ENCODE data around the gene CC2D1A. TPM values are rescaled to one million over a fixed set of nuclear protein-coding genes. Genes with fewer than 3 reads are reported as not detected.

The CC2D1A gene
- total RNA-seq, 1 donor from 2014 or later, result 31.7 TPM

GRCh38 chr19:13888281-13888680 lies 17.7 kb upstream of the CC2D1A start:
- no peak overlapping the region for H3K27ac Mint-ChIP-seq (ENCODE audit: unreplicated experiment)
- H3K36me3 Mint-ChIP-seq (ENCODE audit: low read depth), result no peaks in the 10 kb centered on the region
- no peaks in the 10 kb centered on the region for H3K27me3 Mint-ChIP-seq (ENCODE audit: low read depth)
- H3K4me3 Mint-ChIP-seq, result no peak overlapping the region
- no peak for DNase-seq (ENCODE audit: low read depth, low spot score)
- no peak for TF ChIP-seq CTCF (conservative IDR thresholded peaks at IDR 0.05)
- H3K4me1 Mint-ChIP-seq, result no peaks in the 10 kb centered on the region
- H3K9me3 Mint-ChIP-seq, result no peaks in the 10 kb centered on the region

- H3K4me1 Mint-ChIP-seq, result no peaks in the 10 kb centered on the region
- H3K36me3 Mint-ChIP-seq (ENCODE audit: low read depth), result no peaks in the 10 kb centered on the region
- H3K27ac Mint-ChIP-seq (ENCODE audit: unreplicated experiment), result no peak overlapping the region
- no peaks in the 10 kb centered on the region for H3K27me3 Mint-ChIP-seq (ENCODE audit: low read depth)
- TF ChIP-seq CTCF (conservative IDR thresholded peaks at IDR 0.05), result no peak
- DNase-seq (ENCODE audit: low read depth, low spot score), result no peak
- no peak overlapping the region for H3K4me3 Mint-ChIP-seq
- no peaks in the 10 kb centered on the region for H3K9me3 Mint-ChIP-seq
These were observed 15.9 kb upstream of the CC2D1A start for GRCh38 chr19:13890136-13890535.

GRCh38 chr19:13892870-13893269 lies 13.1 kb upstream of the CC2D1A start:
- no peaks in the 10 kb centered on the region for H3K4me1 Mint-ChIP-seq
- H3K9me3 Mint-ChIP-seq, result no peaks in the 10 kb centered on the region
- no peak for DNase-seq (ENCODE audit: low read depth, low spot score)
- TF ChIP-seq CTCF (conservative IDR thresholded peaks at IDR 0.05), result no peak
- no peaks in the 10 kb centered on the region for H3K36me3 Mint-ChIP-seq (ENCODE audit: low read depth)
- H3K27ac Mint-ChIP-seq (ENCODE audit: unreplicated experiment), result no peak overlapping the region
- H3K4me3 Mint-ChIP-seq, result no peak overlapping the region
- no peaks in the 10 kb centered on the region for H3K27me3 Mint-ChIP-seq (ENCODE audit: low read depth)

- Mint-ChIP-seq H3K27me3 (ENCODE audit: low read depth) (no peaks in the 10 kb centered on the region), H3K9me3 (no peaks in the 10 kb centered on the region), H3K4me1 (no peaks in the 10 kb centered on the region), H3K4me3 (no peak overlapping the region), H3K27ac (ENCODE audit: unreplicated experiment) (no peak overlapping the region), H3K36me3 (ENCODE audit: low read depth) (no peaks in the 10 kb centered on the region)
- no peak for TF ChIP-seq CTCF (conservative IDR thresholded peaks at IDR 0.05)
- no peak for DNase-seq (ENCODE audit: low read depth, low spot score)
These were observed 11.4 kb upstream of the CC2D1A start for GRCh38 chr19:13894552-13894951.

GRCh38 chr19:13896227-13896626 lies 9.8 kb upstream of the CC2D1A start:
- no peak for DNase-seq (ENCODE audit: low read depth, low spot score)
- Mint-ChIP-seq H3K36me3 (ENCODE audit: low read depth) (no peaks in the 10 kb centered on the region), H3K27me3 (ENCODE audit: low read depth) (no peaks in the 10 kb centered on the region), H3K4me1 (peaks cover 5% of the 10 kb centered on the region), H3K9me3 (no peaks in the 10 kb centered on the region), H3K27ac (ENCODE audit: unreplicated experiment) (no peak overlapping the region), H3K4me3 (no peak overlapping the region)
- TF ChIP-seq CTCF (conservative IDR thresholded peaks at IDR 0.05), result no peak

GRCh38 chr19:13899393-13899792 lies 6.6 kb upstream of the CC2D1A start:
- H3K36me3 Mint-ChIP-seq (ENCODE audit: low read depth), result no peaks in the 10 kb centered on the region
- no peak overlapping the region for H3K27ac Mint-ChIP-seq (ENCODE audit: unreplicated experiment)
- H3K4me3 Mint-ChIP-seq, result no peak overlapping the region
- H3K27me3 Mint-ChIP-seq (ENCODE audit: low read depth), result no peaks in the 10 kb centered on the region
- H3K4me1 Mint-ChIP-seq, result peaks cover 5% of the 10 kb centered on the region
- no peak for TF ChIP-seq CTCF (conservative IDR thresholded peaks at IDR 0.05)
- H3K9me3 Mint-ChIP-seq, result no peaks in the 10 kb centered on the region
- DNase-seq (ENCODE audit: low read depth, low spot score), result no peak
